HUES6 (cell line): Measurements from ENCODE around the gene TPM2.
"Not testable (repeated sequence)": the region's sequence is repeated elsewhere in the genome, so short reads cannot be mapped to it uniquely, and the experiment has no call there.

Experiments
- H3K27ac ChIP-seq: 2 replicates; pipeline ENCODE4 v1.7.0; 2013; ENCODE audit warnings: low read depth, mild to moderate bottlenecking, low read length, inconsistent platforms
- H3K27me3 ChIP-seq: 2 replicates; pipeline ENCODE4 v1.6.1; 2013; ENCODE audit warnings: low read length; ENCODE audit not compliant: control insufficient read depth, insufficient read depth
- H3K36me3 ChIP-seq: 2 replicates; pipeline ENCODE4 v1.6.1; 2013; ENCODE audit warnings: low read length; ENCODE audit not compliant: control insufficient read depth, insufficient read depth
- H3K4me1 ChIP-seq: 2 replicates; pipeline ENCODE4 v1.6.1; 2013; ENCODE audit warnings: low read length; ENCODE audit not compliant: control insufficient read depth, insufficient read depth
- H3K4me3 ChIP-seq: 2 replicates; pipeline ENCODE4 v1.5.1; 2013; ENCODE audit warnings: low read depth, low read length
- H3K9ac ChIP-seq: one replicate; pipeline ENCODE4 v1.6.1; 2013; ENCODE audit warnings: mild to moderate bottlenecking, low read length
- H3K9me3 ChIP-seq: 2 replicates; pipeline ENCODE4 v1.6.1; 2013; ENCODE audit warnings: low read depth, low read length; ENCODE audit not compliant: control insufficient read depth, insufficient read depth

Gene TPM2

DNA sequence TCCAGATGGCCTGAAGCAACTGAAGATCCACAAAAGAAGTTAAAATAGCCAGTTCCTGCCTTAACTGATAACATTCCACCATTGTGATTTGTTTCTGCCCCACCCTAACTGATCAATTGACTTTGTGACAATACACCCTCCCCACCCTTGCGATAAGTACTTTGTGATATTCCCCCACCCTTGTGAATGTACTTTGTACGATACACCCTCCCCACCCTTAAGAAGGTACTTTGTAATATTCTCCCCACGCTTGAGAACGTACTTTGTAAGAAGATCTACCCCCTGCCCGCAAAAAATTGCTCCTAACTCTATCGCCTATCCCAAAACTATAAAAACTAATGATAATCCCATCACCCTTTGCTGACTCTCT is 52.9 kb downstream of the TPM2 start:
- H3K27ac ChIP-seq, H3K27me3 ChIP-seq, H3K4me1 ChIP-seq, H3K36me3 ChIP-seq, H3K4me3 ChIP-seq, H3K9me3 ChIP-seq, H3K9ac ChIP-seq: not testable (repeated sequence)

DNA sequence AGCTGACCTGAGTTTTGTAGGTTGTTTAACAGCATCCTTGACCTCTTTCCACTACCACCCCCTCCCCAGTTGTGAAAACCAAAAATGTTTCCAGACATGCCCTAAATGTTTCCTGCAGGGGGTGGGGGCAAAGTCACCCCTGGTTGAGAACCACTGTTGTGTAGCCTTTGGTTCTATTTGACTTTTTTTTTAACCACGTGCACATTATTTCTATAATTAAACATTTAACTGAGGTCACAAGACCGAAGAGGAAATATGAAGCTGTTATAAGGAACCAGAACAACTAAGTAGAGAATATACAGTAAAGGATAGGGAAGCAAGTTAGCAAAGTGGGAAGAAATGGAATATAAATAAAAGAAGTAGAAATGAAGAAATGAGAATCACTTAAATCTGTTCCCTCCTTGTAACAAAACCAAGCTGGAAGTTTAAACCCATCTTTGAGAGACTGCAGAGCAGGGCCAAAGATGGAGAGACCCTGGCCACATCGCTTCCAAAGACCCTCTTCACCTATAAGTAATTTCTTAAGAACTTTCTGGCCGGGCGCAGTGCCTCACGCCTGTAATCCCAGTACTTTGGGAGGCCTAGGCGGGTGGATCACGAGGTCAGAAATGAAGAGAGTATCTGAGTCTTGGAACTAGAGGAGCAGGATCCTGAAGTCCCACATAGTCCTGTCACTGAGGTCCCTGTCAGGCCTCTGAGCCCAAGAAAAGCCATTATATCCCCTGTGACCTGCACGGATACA is 53.4 kb downstream of the TPM2 start:
- Histone ChIP-seq H3K36me3 (peaks cover 2% of the 10 kb centered on the region; the same call in 1 of the 2 replicates), H3K9ac (no peak overlapping the region), H3K27ac (no peak overlapping the region), H3K27me3 (no peaks in the 10 kb centered on the region), H3K9me3 (no peaks in the 10 kb centered on the region), H3K4me3 (no peak overlapping the region), H3K4me1 (no peaks in the 10 kb centered on the region)

DNA sequence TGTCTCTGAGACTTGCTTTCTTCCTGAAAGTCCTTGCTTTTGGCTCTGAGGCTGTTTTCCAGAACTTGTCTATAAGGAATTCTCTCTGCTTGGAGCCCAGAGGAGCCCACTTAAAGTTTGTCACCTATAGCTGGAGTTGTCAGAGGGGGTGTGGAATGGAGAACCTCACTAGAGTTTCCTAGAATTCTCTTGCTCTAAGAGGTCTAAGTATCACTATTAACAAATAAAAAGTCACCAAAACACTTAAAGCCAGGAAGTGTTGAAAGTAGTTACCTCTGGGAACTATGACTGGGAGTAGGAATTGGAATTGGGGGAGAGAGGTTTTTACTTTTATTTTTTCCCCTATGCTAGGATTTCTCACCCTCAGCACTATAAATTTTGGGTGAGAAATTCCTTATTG is 54.0 kb downstream of the TPM2 start:
- no peak overlapping the region for H3K4me3 ChIP-seq
- no peaks in the 10 kb centered on the region for H3K4me1 ChIP-seq
- no peaks in the 10 kb centered on the region for H3K27me3 ChIP-seq
- H3K36me3 ChIP-seq = no peaks in the 10 kb centered on the region
- no peak overlapping the region for H3K27ac ChIP-seq
- H3K9ac ChIP-seq = no peak overlapping the region
- no peaks in the 10 kb centered on the region for H3K9me3 ChIP-seq
